Pancreas (tissue), 10 donors: ENCODE data around the gene KRT84. TPM values are rescaled to one million over a fixed set of nuclear protein-coding genes. Genes with fewer than 3 reads are reported as not detected.
"Not testable (repeated sequence)": the region's sequence is repeated elsewhere in the genome, so short reads cannot be mapped to it uniquely, and the experiment has no call there.

Experiments
- ATAC-seq, 4 donors: fragments of 200-7000 bp; cut with Tn5 transposase; one replicate each; pipeline versions ENCODE4 v1.8.0 to v1.9.1; 2020; ENCODE audit warnings: mild to moderate bottlenecking in 4 of 4, moderate library complexity in 4 of 4
- DNase-seq, 6 donors: peaks; one replicate each; pipeline ENCODE4 v3.0.0-alpha.2; 2020
- FAIRE-seq: peaks from 2 replicates; lab custom pipeline; 2012; peaks lifted over from hg19 to GRCh38; lab: Jason Lieb, UNC
- H3K27ac ChIP-seq, 4 donors: fragments of 200-600 bp; sonication (generic); 1 replicate in 3 of 4; 2 replicates in 1 of 4; pipeline versions ENCODE4 v1.5.0 to v1.8.0; 2020
- H3K27me3 ChIP-seq, 4 donors: fragments of 200-600 bp; one replicate each; pipeline ENCODE4 v1.8.0; 2021
- H3K36me3 ChIP-seq, 3 donors: fragments of 200-600 bp; sonication (generic) in 1 of 3; one replicate each; pipeline versions ENCODE4 v1.5.0 to v1.8.0; 2020 to 2021
- H3K4me1 ChIP-seq, 3 donors: fragments of 200-600 bp; one replicate each; pipeline ENCODE4 v1.8.0; 2021
- H3K4me3 ChIP-seq, 4 donors: fragments of 200-600 bp; sonication (generic) in 2 of 4; one replicate each; pipeline versions ENCODE4 v1.5.0 to v1.8.0; 2020 to 2021
- H3K9me3 ChIP-seq, 4 donors: fragments of 200-600 bp; one replicate each; pipeline ENCODE4 v1.8.0; 2021
- WGBS, 2 donors: extraction: QIAGEN DNeasy Blood & Tissue Kit; methylation state at CpG; one replicate each; pipeline ENCODE4 v1.1.7; 2013; 5-methylcytosine and 5-hydroxymethylcytosine counted together
- intact Hi-C, 3 donors: fragments of 100-400 bp; cut with DNase I; formaldehyde crosslinking; loops; one replicate each; pipeline versions ENCODE4 v1.11.1 to v1.14.2; 2022
- polyA plus RNA-seq, 2 donors: library from polyadenylated mRNA; stranded (reverse); fragments of 200-250 nt; gene quantifications; one replicate each; pipeline ENCODE4 v1.2.3, GENCODE V29; 2013
- total RNA-seq, 6 donors: library from RNA; stranded (reverse); fragmentation: NEBNext Ultra II Directional in 4 of 6; extraction: Animal tissue kit (Norgen Biotek cat#: 25700) in 4 of 6; gene quantifications; one replicate each; pipeline versions ENCODE4 v1.2.1 to v1.2.4, GENCODE V29; 2021 to 2023
- TF ChIP-seq, protein P1 (sequence below), 4 donors: fragments of 200-600 bp; sonication (generic) in 3 of 4; IDR thresholded peaks; one replicate each; pipeline versions ENCODE4 v1.5.0 to v1.8.0; 2021; ENCODE audit warnings: antibody characterized with exemption in 4 of 4
- donor health status: healthy with polysubstance abuse.
- donor health status: DM: no; HTN: no; CAD: no; lungs with moderate emphysema.
- donor health status: DM: no; HTN: no; CAD: no.
- donor health status: control.
- donor health status: control.
- donor health status: Bipolar disorder and iron deficiency.
- donor health status: DM: yes; HTN: yes; CAD: no.
- donor health status: DM: no; HTN: no; CAD: no.
- donor health status: DM: no; HTN: no; CAD: no.
- donor health status: DM: yes; HTN: yes; CAD: no.

Gene KRT84
- total and polyA plus RNA-seq, 8 donors: not detected

- TF ChIP-seq, protein P1, sequence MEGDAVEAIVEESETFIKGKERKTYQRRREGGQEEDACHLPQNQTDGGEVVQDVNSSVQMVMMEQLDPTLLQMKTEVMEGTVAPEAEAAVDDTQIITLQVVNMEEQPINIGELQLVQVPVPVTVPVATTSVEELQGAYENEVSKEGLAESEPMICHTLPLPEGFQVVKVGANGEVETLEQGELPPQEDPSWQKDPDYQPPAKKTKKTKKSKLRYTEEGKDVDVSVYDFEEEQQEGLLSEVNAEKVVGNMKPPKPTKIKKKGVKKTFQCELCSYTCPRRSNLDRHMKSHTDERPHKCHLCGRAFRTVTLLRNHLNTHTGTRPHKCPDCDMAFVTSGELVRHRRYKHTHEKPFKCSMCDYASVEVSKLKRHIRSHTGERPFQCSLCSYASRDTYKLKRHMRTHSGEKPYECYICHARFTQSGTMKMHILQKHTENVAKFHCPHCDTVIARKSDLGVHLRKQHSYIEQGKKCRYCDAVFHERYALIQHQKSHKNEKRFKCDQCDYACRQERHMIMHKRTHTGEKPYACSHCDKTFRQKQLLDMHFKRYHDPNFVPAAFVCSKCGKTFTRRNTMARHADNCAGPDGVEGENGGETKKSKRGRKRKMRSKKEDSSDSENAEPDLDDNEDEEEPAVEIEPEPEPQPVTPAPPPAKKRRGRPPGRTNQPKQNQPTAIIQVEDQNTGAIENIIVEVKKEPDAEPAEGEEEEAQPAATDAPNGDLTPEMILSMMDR (IDR thresholded peaks at IDR 0.05): no peak
- Histone ChIP-seq H3K4me1 (no peaks in the 10 kb centered on the region), H3K4me3 (no peak overlapping the region), H3K36me3 (no peaks in the 10 kb centered on the region), H3K27me3 (no peaks in the 10 kb centered on the region), H3K27ac (no peak overlapping the region), H3K9me3 (no peaks in the 10 kb centered on the region)
- intact Hi-C loops: no loop called here
- no peak for ATAC-seq
- WGBS, 2 donors: 92 to 94% methylated on average over 10 of the region's 10 CpGs
- no peak for FAIRE-seq
- DNase-seq: no peak
Measured at GRCh38 chr12:52411815-52412214, 26.4 kb upstream of the KRT84 start.

GRCh38 chr12:52410589-52411248 lies 25.3 kb upstream of the KRT84 start:
- H3K4me3 ChIP-seq, intact Hi-C loops, FAIRE-seq, H3K36me3 ChIP-seq, H3K27ac ChIP-seq, H3K4me1 ChIP-seq, H3K27me3 ChIP-seq, DNase-seq, H3K9me3 ChIP-seq: not testable (repeated sequence)
- ATAC-seq: peak in 3 of 4 donors; percentile 46 to 62 (median 61)
- no CpG with 5 or more reads among the region's 1 CpG for WGBS, 2 donors

GRCh38 chr12:52407918-52408317 lies 22.5 kb upstream of the KRT84 start:
- Histone ChIP-seq H3K4me3 (no peak overlapping the region), H3K9me3 (no peaks in the 10 kb centered on the region), H3K27ac (no peak overlapping the region), H3K36me3 (no peaks in the 10 kb centered on the region), H3K27me3 (no peaks in the 10 kb centered on the region), H3K4me1 (no peaks in the 10 kb centered on the region)
- no peak for ATAC-seq
- no peak for FAIRE-seq
- TF ChIP-seq, protein P1 (IDR thresholded peaks at IDR 0.05): no peak
- 78 to 80% methylated on average over 5 of the region's 5 CpGs for WGBS, 2 donors
- intact Hi-C loops: no loop called here
- no peak for DNase-seq

GRCh38 chr12:52405922-52406385 lies 20.5 kb upstream of the KRT84 start, which contains the start of gene KRT82:
Gene KRT82 (minus strand): TSS chr12:52406335. CDS start chr12:52406277, 58 bp downstream.
- TF ChIP-seq, protein P1 (IDR thresholded peaks at IDR 0.05): no peak
- Histone ChIP-seq H3K36me3 (no peaks in the 10 kb centered on the region), H3K27me3 (no peaks in the 10 kb centered on the region), H3K9me3 (no peaks in the 10 kb centered on the region), H3K4me3 (no peak within 1 kb of the TSS), H3K27ac (no peak within 1 kb of the TSS), H3K4me1 (no peaks in the 10 kb centered on the region)
- intact Hi-C loops: no loop called here
- no peak for DNase-seq
- WGBS, 2 donors: 74 to 82% methylated on average over 14 of the region's 14 CpGs
- FAIRE-seq: no peak
- ATAC-seq: no peak

GRCh38 chr12:52404951-52405350 lies 19.5 kb upstream of the KRT84 start:
- DNase-seq: no peak
- ATAC-seq: no peak
- intact Hi-C loops: no loop called here
- TF ChIP-seq, protein P1 (IDR thresholded peaks at IDR 0.05): no peak
- FAIRE-seq: no peak
- 84 to 88% methylated on average over 3 of the region's 3 CpGs for WGBS, 2 donors
- Histone ChIP-seq H3K4me3 (no peak overlapping the region), H3K36me3 (no peaks in the 10 kb centered on the region), H3K4me1 (no peaks in the 10 kb centered on the region), H3K27me3 (no peaks in the 10 kb centered on the region), H3K9me3 (no peaks in the 10 kb centered on the region), H3K27ac (no peak overlapping the region)
